OCI-LY1 (cell line): ENCODE results near the gene TIAM1.

Experiments
- CTCF ChIP-seq: fragments of 200-600 bp; sonication (generic), shearing (Covaris generic); IDR thresholded peaks from 2 replicates; pipeline ENCODE4 v1.5.1; 2017; ENCODE audit warnings: mild to moderate bottlenecking, antibody characterized with exemption, low read length, moderate library complexity, mixed read lengths
- EZH2 ChIP-seq: fragments of 200-600 bp; sonication (generic), shearing (Covaris generic); IDR thresholded peaks from 2 replicates; pipeline ENCODE4 v1.8.0; 2017; ENCODE audit warnings: borderline replicate concordance, mixed run types, mild to moderate bottlenecking, antibody characterized with exemption, low read length, moderate library complexity, mixed read lengths

DNA sequence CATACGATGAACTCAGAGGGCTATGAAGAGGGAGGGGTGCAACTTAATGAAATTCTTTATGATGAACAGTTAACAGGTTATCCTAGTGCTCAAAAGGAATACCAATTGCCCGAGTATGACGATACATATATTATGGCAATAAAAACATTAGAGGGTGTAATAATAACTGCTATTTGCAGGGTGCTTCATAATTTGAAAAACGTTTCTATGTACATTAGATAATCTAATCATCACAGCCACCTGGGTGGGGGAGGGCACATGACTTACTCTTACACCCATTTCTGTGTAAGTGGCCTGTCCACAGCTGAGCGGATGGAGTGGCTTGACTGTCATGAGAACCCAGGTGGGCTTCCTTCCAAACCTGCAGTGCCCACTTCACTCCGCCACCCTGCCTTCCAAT, 46.3 kb downstream of the TIAM1 start:
- TF ChIP-seq CTCF (no peak), EZH2 (no peak)
